Transverse colon (tissue), 3 donors: ENCODE results near the gene TMBIM4.

Source experiments
- EP300 ChIP-seq: sonication (generic); formaldehyde crosslinking; IDR thresholded peaks from one replicate; pipeline ENCODE4 v1.6.1; 2017; ENCODE audit warnings: antibody characterized with exemption, low read depth
- POLR2A ChIP-seq: fragments of 450-650 bp; IDR thresholded peaks from one replicate; pipeline ENCODE4 v1.6.1; 2016; ENCODE audit warnings: antibody characterized with exemption, mild to moderate bottlenecking, moderate library complexity
- TF ChIP-seq, protein P1 (sequence below), 5 experiments: fragments of 200-600 bp in 3 of 5; fragments of 450-650 bp in 2 of 5; sonication (generic) in 3 of 5; IDR thresholded peaks; 1 replicate in 2 of 5; 2 replicates in 3 of 5; pipeline ENCODE4 v1.5.1; 2016 to 2017; ENCODE audit warnings: antibody characterized with exemption in 5 of 5, inconsistent platforms in 3 of 5, mild to moderate bottlenecking in 2 of 5, moderate library complexity in 1 of 5

DNA sequence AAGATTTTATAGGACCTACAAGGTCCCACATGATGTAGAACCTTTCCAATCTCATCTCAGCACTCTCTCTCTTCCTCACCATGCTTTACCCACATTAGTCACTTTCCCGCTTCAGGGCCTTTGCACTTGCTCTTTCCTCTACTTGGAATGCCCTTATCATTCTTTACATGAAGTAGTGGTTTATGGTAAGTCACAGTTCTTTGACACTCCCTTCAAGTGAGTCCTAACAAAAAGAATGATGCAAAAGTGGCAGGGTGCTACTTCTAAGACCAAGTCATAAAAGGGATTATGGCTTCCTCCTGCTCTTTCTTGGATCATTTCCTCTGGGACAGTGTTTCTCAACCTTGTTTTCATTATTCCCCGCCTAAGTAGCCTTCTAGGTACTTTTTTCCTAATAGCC is 13.1 kb downstream of the TMBIM4 start:
- TF ChIP-seq EP300 = no peak
- TF ChIP-seq, protein P1, sequence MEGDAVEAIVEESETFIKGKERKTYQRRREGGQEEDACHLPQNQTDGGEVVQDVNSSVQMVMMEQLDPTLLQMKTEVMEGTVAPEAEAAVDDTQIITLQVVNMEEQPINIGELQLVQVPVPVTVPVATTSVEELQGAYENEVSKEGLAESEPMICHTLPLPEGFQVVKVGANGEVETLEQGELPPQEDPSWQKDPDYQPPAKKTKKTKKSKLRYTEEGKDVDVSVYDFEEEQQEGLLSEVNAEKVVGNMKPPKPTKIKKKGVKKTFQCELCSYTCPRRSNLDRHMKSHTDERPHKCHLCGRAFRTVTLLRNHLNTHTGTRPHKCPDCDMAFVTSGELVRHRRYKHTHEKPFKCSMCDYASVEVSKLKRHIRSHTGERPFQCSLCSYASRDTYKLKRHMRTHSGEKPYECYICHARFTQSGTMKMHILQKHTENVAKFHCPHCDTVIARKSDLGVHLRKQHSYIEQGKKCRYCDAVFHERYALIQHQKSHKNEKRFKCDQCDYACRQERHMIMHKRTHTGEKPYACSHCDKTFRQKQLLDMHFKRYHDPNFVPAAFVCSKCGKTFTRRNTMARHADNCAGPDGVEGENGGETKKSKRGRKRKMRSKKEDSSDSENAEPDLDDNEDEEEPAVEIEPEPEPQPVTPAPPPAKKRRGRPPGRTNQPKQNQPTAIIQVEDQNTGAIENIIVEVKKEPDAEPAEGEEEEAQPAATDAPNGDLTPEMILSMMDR (IDR thresholded peaks at IDR 0.05) = no peak
- no peak for TF ChIP-seq POLR2A
